Effector memory CD8-positive, alpha-beta T cell (primary cell): ENCODE results near the gene OSBPL10.

ENCODE experiments used
- ATAC-seq: fragments of 150-1000 bp; cut with Tn5 transposase; replicated peaks from 2 replicates; pipeline ENCODE4 v1.10.0; 2021; ENCODE audit warnings: mild to moderate bottlenecking, moderate library complexity
- DNase-seq, 3 experiments: peaks; one replicate each; pipeline ENCODE4 v3.0.0; 2021
- H3K27ac Mint-ChIP-seq, 2 donors: one replicate each; pipeline ENCODE4 v1.8.0; 2022; ENCODE audit warnings: mild to moderate bottlenecking in 2 of 2, mixed read lengths in 2 of 2, moderate library complexity in 2 of 2
- H3K27me3 Mint-ChIP-seq, 2 donors: one replicate each; pipeline ENCODE4 v1.8.0; 2022; ENCODE audit warnings: mixed read lengths in 2 of 2
- H3K36me3 Mint-ChIP-seq: one replicate; pipeline ENCODE4 v1.8.0; 2022; ENCODE audit warnings: mild to moderate bottlenecking, moderate library complexity, mixed read lengths; ENCODE audit not compliant: insufficient read depth
- H3K4me1 Mint-ChIP-seq, 2 donors: one replicate each; pipeline ENCODE4 v1.8.0; 2022; ENCODE audit warnings: low read depth in 2 of 2, mixed read lengths in 2 of 2
- H3K4me3 Mint-ChIP-seq, 2 donors: one replicate each; pipeline ENCODE4 v1.8.0; 2022; ENCODE audit warnings: mild to moderate bottlenecking in 2 of 2, mixed read lengths in 2 of 2, moderate library complexity in 2 of 2
- H3K9me3 Mint-ChIP-seq, 2 donors: one replicate each; pipeline ENCODE4 v1.8.0; 2022; ENCODE audit warnings: mixed read lengths in 2 of 2

Gene OSBPL10

DNA sequence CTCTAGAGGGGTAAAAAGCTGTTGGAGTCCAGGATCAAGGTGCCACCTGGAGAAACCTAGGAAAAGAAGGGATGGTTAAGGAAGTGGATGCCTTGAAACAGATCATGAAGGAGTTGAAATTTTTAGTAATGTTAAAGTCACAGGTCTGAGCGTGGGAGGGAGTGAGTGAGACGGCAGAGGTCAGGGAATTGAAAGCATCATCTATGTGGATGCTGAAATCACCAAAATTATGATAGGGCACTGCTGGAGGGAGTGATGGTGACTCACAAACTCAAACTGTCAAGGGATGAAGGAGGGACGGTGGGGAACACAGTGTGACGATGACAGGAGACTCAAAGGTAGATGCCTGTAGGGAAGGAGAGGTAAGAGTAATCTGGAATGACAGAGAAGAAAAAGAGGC lies 205.7 kb downstream of the OSBPL10 start:
- peaks cover 27 to 49% of the 10 kb centered on the region in 2 donors for H3K27me3 Mint-ChIP-seq
- H3K9me3 Mint-ChIP-seq, result no peaks in the 10 kb centered on the region
- no peaks in the 10 kb centered on the region for H3K36me3 Mint-ChIP-seq
- no peaks in the 10 kb centered on the region for H3K4me1 Mint-ChIP-seq
- ATAC-seq, result no peak
- DNase-seq, result no peak
- H3K27ac Mint-ChIP-seq, result no peak overlapping the region
- no peak overlapping the region for H3K4me3 Mint-ChIP-seq

DNA sequence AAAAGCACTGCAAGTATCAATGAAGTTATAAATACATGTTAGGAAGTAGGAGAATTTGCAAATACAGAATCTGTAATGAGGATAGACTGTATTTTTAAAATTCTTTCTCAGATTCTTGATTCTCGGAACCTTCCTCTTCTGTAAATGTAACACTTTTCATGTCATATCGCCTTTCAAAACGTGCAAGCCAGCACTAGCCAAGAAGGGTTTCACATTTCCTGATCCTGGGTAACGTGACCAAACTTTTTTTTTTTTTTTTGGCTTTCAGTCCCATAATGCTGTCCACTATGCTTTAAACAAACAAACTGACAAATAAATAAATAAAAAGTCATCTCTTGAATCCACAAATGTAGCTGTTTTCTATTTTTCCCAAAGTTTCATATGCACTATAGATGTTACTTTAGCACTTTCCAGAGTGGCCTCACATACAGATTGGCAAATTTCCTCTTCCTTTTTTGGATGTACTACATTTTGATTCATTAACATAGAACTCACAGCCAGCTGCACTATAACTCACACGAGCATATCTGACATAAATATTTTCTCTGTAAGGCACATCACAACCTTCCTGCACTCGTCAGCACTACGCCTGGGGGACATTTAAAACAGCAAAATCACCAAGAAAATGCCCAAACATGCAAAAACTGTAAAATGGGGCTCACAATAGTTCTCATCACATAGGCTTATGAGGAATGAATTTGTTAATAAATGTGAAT lies 208.1 kb downstream of the OSBPL10 start:
- Mint-ChIP-seq H3K4me3 (no peak overlapping the region), H3K4me1 (peaks cover 0 to 1% of the 10 kb centered on the region in 2 donors), H3K27ac (no peak overlapping the region), H3K9me3 (no peaks in the 10 kb centered on the region), H3K27me3 (peaks cover 17 to 44% of the 10 kb centered on the region in 2 donors), H3K36me3 (no peaks in the 10 kb centered on the region)
- no peak for ATAC-seq
- DNase-seq, result no peak

DNA sequence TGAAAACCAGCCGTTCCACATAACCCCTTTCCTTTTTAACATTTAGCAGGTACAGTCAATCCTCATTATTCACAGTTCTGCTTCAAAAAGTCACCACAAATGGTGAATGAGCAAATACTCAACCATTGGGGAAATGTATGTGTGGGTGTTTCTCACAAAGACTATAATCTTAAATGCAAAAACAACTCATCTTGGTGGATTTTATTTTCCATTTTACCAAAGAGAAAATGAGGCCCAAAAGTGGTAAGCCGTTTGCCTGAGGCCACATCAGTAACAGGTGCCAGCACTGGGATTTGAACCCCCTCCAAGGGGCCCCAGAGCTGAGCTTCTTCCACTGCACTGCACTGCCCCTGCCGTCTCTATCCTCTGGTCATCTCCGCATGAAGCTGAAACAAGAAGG lies 208.8 kb downstream of the OSBPL10 start:
- no peak for DNase-seq
- Mint-ChIP-seq H3K36me3 (no peaks in the 10 kb centered on the region), H3K27me3 (peaks cover 17 to 38% of the 10 kb centered on the region in 2 donors), H3K4me3 (no peak overlapping the region), H3K27ac (no peak overlapping the region), H3K4me1 (peaks cover 0 to 1% of the 10 kb centered on the region in 2 donors), H3K9me3 (no peaks in the 10 kb centered on the region)
- no peak for ATAC-seq

DNA sequence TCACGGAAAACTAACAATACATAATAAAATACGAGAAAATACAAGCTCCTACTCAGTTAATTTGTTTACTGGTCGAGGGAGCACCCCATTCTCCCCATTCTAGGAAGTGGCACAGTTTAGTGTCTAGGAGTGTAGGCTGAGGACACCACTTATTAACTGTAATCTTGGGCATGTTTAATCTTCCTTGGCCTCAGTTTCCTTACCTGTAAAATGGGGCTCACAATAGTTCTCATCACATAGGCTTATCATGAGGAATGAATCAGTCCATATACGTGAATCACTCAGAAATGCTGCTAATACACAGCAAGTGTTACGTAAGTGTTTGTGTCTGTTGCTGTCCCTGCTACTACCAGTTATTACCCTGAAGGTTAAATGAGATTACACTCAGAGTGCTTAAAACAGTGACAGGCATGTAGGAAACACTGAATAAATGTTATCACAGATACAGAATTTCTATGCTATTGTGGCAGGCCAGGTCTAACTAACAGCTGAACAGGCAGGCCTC lies 210.2 kb downstream of the OSBPL10 start:
- no peaks in the 10 kb centered on the region for H3K9me3 Mint-ChIP-seq
- no peak overlapping the region for H3K27ac Mint-ChIP-seq
- ATAC-seq (no peak), DNase-seq (no peak)
- H3K36me3 Mint-ChIP-seq, result no peaks in the 10 kb centered on the region
- no peak overlapping the region for H3K4me3 Mint-ChIP-seq
- H3K27me3 Mint-ChIP-seq, result peaks cover 17 to 38% of the 10 kb centered on the region in 2 donors
- peaks cover 1 to 2% of the 10 kb centered on the region in 2 donors for H3K4me1 Mint-ChIP-seq

GRCh38 chr3:31768479-31769125 lies 212.5 kb downstream of the OSBPL10 start:
- DNase-seq (peak; percentile 19 to 35 (median 27)), ATAC-seq (no peak)
- no peaks in the 10 kb centered on the region for H3K9me3 Mint-ChIP-seq
- H3K27ac Mint-ChIP-seq, result no peak overlapping the region
- no peak overlapping the region for H3K4me3 Mint-ChIP-seq
- peaks cover 0 to 15% of the 10 kb centered on the region in 2 donors for H3K27me3 Mint-ChIP-seq
- no peaks in the 10 kb centered on the region for H3K36me3 Mint-ChIP-seq
- H3K4me1 Mint-ChIP-seq, result peaks cover 1 to 3% of the 10 kb centered on the region in 2 donors

GRCh38 chr3:31767920-31768319 lies 213.1 kb downstream of the OSBPL10 start:
- no peak overlapping the region for H3K4me3 Mint-ChIP-seq
- no peaks in the 10 kb centered on the region for H3K36me3 Mint-ChIP-seq
- no peak for DNase-seq
- no peak for ATAC-seq
- peaks cover 0 to 8% of the 10 kb centered on the region in 2 donors for H3K27me3 Mint-ChIP-seq
- H3K27ac Mint-ChIP-seq, result no peak overlapping the region
- H3K4me1 Mint-ChIP-seq, result peaks cover 1 to 3% of the 10 kb centered on the region in 2 donors
- H3K9me3 Mint-ChIP-seq, result no peaks in the 10 kb centered on the region

GRCh38 chr3:31766669-31767068 lies 214.4 kb downstream of the OSBPL10 start:
- Mint-ChIP-seq H3K4me3 (no peak overlapping the region), H3K4me1 (peaks cover 1 to 9% of the 10 kb centered on the region in 2 donors), H3K27ac (no peak overlapping the region), H3K36me3 (no peaks in the 10 kb centered on the region), H3K27me3 (peaks cover 0 to 8% of the 10 kb centered on the region in 2 donors), H3K9me3 (no peaks in the 10 kb centered on the region)
- DNase-seq (no peak), ATAC-seq (no peak)

DNA sequence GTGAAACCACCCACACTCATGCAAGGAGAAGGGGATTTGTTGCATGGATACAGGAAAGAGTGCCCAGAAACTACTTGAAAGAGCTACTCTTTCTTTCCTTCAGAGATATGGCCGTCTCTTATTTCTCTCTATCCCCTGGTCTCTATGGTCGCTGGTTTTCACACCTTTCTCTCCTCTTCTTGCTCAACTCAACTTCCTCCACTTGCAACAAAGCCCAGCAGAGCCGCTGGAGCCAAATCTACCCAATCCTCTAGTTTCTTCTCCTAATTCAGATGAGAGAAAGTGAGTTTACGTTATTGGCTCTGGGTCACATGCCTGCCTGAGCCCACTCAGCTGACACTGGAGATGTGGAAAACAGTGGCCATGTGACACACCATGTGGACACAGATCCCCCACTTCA lies 215.2 kb downstream of the OSBPL10 start:
- DNase-seq (no peak), ATAC-seq (no peak)
- Mint-ChIP-seq H3K27ac (no peak overlapping the region), H3K36me3 (no peaks in the 10 kb centered on the region), H3K4me1 (peaks cover 1 to 9% of the 10 kb centered on the region in 2 donors), H3K4me3 (no peak overlapping the region), H3K27me3 (peaks cover 0 to 8% of the 10 kb centered on the region in 2 donors), H3K9me3 (no peaks in the 10 kb centered on the region)

DNA sequence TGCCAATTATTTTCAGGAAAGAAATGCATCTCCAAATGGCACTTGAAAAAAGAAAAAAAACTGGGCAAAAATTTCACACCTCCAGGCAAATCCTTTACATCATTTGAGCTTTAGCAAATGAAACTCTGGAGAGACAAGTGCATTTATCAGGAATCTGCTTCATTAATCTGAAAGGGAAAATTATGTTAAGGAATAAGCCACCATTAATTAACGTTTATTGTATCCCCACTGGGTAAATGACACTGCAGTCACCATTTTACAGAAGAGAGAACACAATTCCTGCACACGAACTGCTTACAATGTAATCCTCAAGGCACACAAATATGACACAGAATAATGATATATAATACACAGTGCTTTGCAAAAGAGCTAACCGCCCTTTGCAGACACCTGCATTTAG lies 217.3 kb downstream of the OSBPL10 start:
- Mint-ChIP-seq H3K27me3 (peaks cover 0 to 4% of the 10 kb centered on the region in 2 donors), H3K4me3 (no peak overlapping the region), H3K36me3 (no peaks in the 10 kb centered on the region), H3K4me1 (peaks cover 0 to 9% of the 10 kb centered on the region in 2 donors), H3K27ac (no peak overlapping the region), H3K9me3 (no peaks in the 10 kb centered on the region)
- ATAC-seq (no peak), DNase-seq (no peak)

GRCh38 chr3:31762888-31763351 lies 218.1 kb downstream of the OSBPL10 start:
- H3K4me3 Mint-ChIP-seq, result no peak overlapping the region
- no peak for DNase-seq
- peaks cover 0 to 9% of the 10 kb centered on the region in 2 donors for H3K4me1 Mint-ChIP-seq
- no peak for ATAC-seq
- no peak overlapping the region for H3K27ac Mint-ChIP-seq
- peaks cover 0 to 9% of the 10 kb centered on the region in 2 donors for H3K27me3 Mint-ChIP-seq
- H3K36me3 Mint-ChIP-seq, result no peaks in the 10 kb centered on the region
- H3K9me3 Mint-ChIP-seq, result no peaks in the 10 kb centered on the region

GRCh38 chr3:31762097-31762764 lies 218.8 kb downstream of the OSBPL10 start:
- no peak for ATAC-seq
- Mint-ChIP-seq H3K4me3 (no peak overlapping the region), H3K27ac (peak overlapping the region in 1 of 2 donors; percentile 79), H3K36me3 (no peaks in the 10 kb centered on the region), H3K27me3 (peaks cover 0 to 9% of the 10 kb centered on the region in 2 donors), H3K9me3 (no peaks in the 10 kb centered on the region), H3K4me1 (peaks cover 0 to 9% of the 10 kb centered on the region in 2 donors)
- DNase-seq, result no peak

- Mint-ChIP-seq H3K27me3 (peaks cover 0 to 11% of the 10 kb centered on the region in 2 donors), H3K9me3 (no peaks in the 10 kb centered on the region), H3K36me3 (no peaks in the 10 kb centered on the region), H3K27ac (no peak overlapping the region), H3K4me3 (no peak overlapping the region), H3K4me1 (peaks cover 4 to 11% of the 10 kb centered on the region in 2 donors)
- ATAC-seq (no peak), DNase-seq (no peak)
Measured at GRCh38 chr3:31760654-31761053, 220.4 kb downstream of the OSBPL10 start.

GRCh38 chr3:31758322-31758965 lies 222.6 kb downstream of the OSBPL10 start:
- Mint-ChIP-seq H3K27me3 (peaks cover 3 to 26% of the 10 kb centered on the region in 2 donors), H3K36me3 (no peaks in the 10 kb centered on the region), H3K9me3 (no peaks in the 10 kb centered on the region), H3K27ac (no peak overlapping the region), H3K4me1 (peaks cover 4 to 14% of the 10 kb centered on the region in 2 donors), H3K4me3 (no peak overlapping the region)
- ATAC-seq (no peak), DNase-seq (no peak)
